Measurements from ENCODE around the gene TCIRG1. TPM values are rescaled to one million over a fixed set of nuclear protein-coding genes. Genes with fewer than 3 reads are reported as not detected.
"Not testable (repeated sequence)": the region's sequence is repeated elsewhere in the genome, so short reads cannot be mapped to it uniquely, and the experiment has no call there.

The TCIRG1 gene
- 46.8 and 80.6 TPM in 2 replicates for total RNA-seq

GRCh38 chr11:68038718-68039525 is at the start of gene TCIRG1:
Gene TCIRG1, plus strand, starts transcription at chr11:68039025. Its CDS starts 2,247 bp downstream, at chr11:68041272.
- H3K36me3 ChIP-seq (ENCODE audit: control insufficient read depth, insufficient read depth, low read length): peaks cover 1% of the 10 kb centered on the region
- no peaks in the 10 kb centered on the region for H3K27me3 ChIP-seq (ENCODE audit: control insufficient read depth, insufficient read depth, low read length)
- TF ChIP-seq CTCF (IDR thresholded peaks at IDR 0.05; ENCODE audit: insufficient read depth, low read length, poor library complexity, severe bottlenecking): no peak
- H3K4me3 ChIP-seq (ENCODE audit: low read depth, low read length): peak within 1 kb of the TSS; percentile 68
- no peak for DNase-seq (ENCODE audit: low read depth)

GRCh38 chr11:67990546-67991346 is 48.1 kb upstream of the TCIRG1 start:
- DNase-seq (ENCODE audit: low read depth); H3K27me3 ChIP-seq (ENCODE audit: control insufficient read depth, insufficient read depth, low read length); H3K4me3 ChIP-seq (ENCODE audit: low read depth, low read length); H3K36me3 ChIP-seq (ENCODE audit: control insufficient read depth, insufficient read depth, low read length): not testable (repeated sequence)

GRCh38 chr11:67991347-67992121 is 47.3 kb upstream of the TCIRG1 start:
- not testable (repeated sequence) for DNase-seq (ENCODE audit: low read depth); H3K36me3 ChIP-seq (ENCODE audit: control insufficient read depth, insufficient read depth, low read length); H3K27me3 ChIP-seq (ENCODE audit: control insufficient read depth, insufficient read depth, low read length); H3K4me3 ChIP-seq (ENCODE audit: low read depth, low read length)

GRCh38 chr11:67993821-67994220 is 45.0 kb upstream of the TCIRG1 start:
- not testable (repeated sequence) for H3K4me3 ChIP-seq (ENCODE audit: low read depth, low read length); H3K36me3 ChIP-seq (ENCODE audit: control insufficient read depth, insufficient read depth, low read length); DNase-seq (ENCODE audit: low read depth); H3K27me3 ChIP-seq (ENCODE audit: control insufficient read depth, insufficient read depth, low read length)
- TF ChIP-seq CTCF (IDR thresholded peaks at IDR 0.05; ENCODE audit: insufficient read depth, low read length, poor library complexity, severe bottlenecking): peak; percentile 59

- not testable (repeated sequence) for H3K27me3 ChIP-seq (ENCODE audit: control insufficient read depth, insufficient read depth, low read length); H3K36me3 ChIP-seq (ENCODE audit: control insufficient read depth, insufficient read depth, low read length); H3K4me3 ChIP-seq (ENCODE audit: low read depth, low read length); DNase-seq (ENCODE audit: low read depth)
Observed at GRCh38 chr11:67994387-67994786, 44.4 kb upstream of the TCIRG1 start.

- not testable (repeated sequence) for H3K4me3 ChIP-seq (ENCODE audit: low read depth, low read length); DNase-seq (ENCODE audit: low read depth); H3K36me3 ChIP-seq (ENCODE audit: control insufficient read depth, insufficient read depth, low read length); H3K27me3 ChIP-seq (ENCODE audit: control insufficient read depth, insufficient read depth, low read length)
Observed at GRCh38 chr11:67995129-67995528, 43.7 kb upstream of the TCIRG1 start.

- not testable (repeated sequence) for H3K27me3 ChIP-seq (ENCODE audit: control insufficient read depth, insufficient read depth, low read length); H3K4me3 ChIP-seq (ENCODE audit: low read depth, low read length); DNase-seq (ENCODE audit: low read depth); H3K36me3 ChIP-seq (ENCODE audit: control insufficient read depth, insufficient read depth, low read length)
Observed at GRCh38 chr11:67995579-67995978, 43.2 kb upstream of the TCIRG1 start.

GRCh38 chr11:67996051-67996450 is 42.8 kb upstream of the TCIRG1 start:
- DNase-seq (ENCODE audit: low read depth): no peak
- no peak for TF ChIP-seq CTCF (IDR thresholded peaks at IDR 0.05; ENCODE audit: insufficient read depth, low read length, poor library complexity, severe bottlenecking)
- Histone ChIP-seq H3K27me3 (ENCODE audit: control insufficient read depth, insufficient read depth, low read length) (no peaks in the 10 kb centered on the region), H3K36me3 (ENCODE audit: control insufficient read depth, insufficient read depth, low read length) (no peaks in the 10 kb centered on the region), H3K4me3 (ENCODE audit: low read depth, low read length) (no peak overlapping the region)
